Tibial artery (tissue), 4 donors: ENCODE results near the gene FTH1.

Experiments used
- DNase-seq, 2 donors: peaks; one replicate each; pipeline ENCODE4 v3.0.0-alpha.2; 2019
- H3K27ac ChIP-seq, 2 donors: fragments of 200-600 bp; sonication (generic) in 1 of 2; 1 replicate in 1 of 2; 2 replicates in 1 of 2; pipeline ENCODE4 v1.5.1; 2018 to 2019; ENCODE audit warnings: mild to moderate bottlenecking in 1 of 2
- H3K27me3 ChIP-seq, 2 donors: fragments of 200-600 bp; sonication (generic) in 1 of 2; one replicate each; pipeline versions ENCODE4 v1.5.1 to v1.6.0; 2016 to 2019
- H3K36me3 ChIP-seq, 3 donors: fragments of 200-600 bp; sonication (generic) in 2 of 3; one replicate each; pipeline ENCODE4 v1.5.1; 2016 to 2019; ENCODE audit warnings: mild to moderate bottlenecking in 2 of 3
- H3K4me1 ChIP-seq, 4 donors: fragments of 200-600 bp; sonication (generic) in 2 of 4; 1 replicate in 3 of 4; 2 replicates in 1 of 4; pipeline ENCODE4 v1.5.1; 2016 to 2019
- H3K4me3 ChIP-seq, 2 donors: fragments of 200-600 bp; sonication (generic) in 1 of 2; 1 replicate in 1 of 2; 2 replicates in 1 of 2; pipeline ENCODE4 v1.5.1; 2018 to 2019; ENCODE audit warnings: mild to moderate bottlenecking in 2 of 2
- H3K9me3 ChIP-seq, 3 donors: fragments of 200-600 bp; sonication (generic) in 1 of 3; one replicate each; pipeline ENCODE4 v1.5.1; 2016 to 2019
- intact Hi-C: fragments of 100-400 bp; cut with DNase I; formaldehyde crosslinking; loops from one replicate; pipeline ENCODE4 v1.15.0; 2023; ENCODE audit warnings: low total_unique reads
- TF ChIP-seq, protein P1 (sequence below), 2 experiments: fragments of 200-600 bp in 1 of 2; fragments of 450-650 bp in 1 of 2; IDR thresholded peaks; one replicate each; pipeline ENCODE4 v1.5.1; 2017 to 2019; ENCODE audit warnings: antibody characterized with exemption in 2 of 2, mild to moderate bottlenecking in 1 of 2, moderate library complexity in 1 of 2

The FTH1 gene

DNA sequence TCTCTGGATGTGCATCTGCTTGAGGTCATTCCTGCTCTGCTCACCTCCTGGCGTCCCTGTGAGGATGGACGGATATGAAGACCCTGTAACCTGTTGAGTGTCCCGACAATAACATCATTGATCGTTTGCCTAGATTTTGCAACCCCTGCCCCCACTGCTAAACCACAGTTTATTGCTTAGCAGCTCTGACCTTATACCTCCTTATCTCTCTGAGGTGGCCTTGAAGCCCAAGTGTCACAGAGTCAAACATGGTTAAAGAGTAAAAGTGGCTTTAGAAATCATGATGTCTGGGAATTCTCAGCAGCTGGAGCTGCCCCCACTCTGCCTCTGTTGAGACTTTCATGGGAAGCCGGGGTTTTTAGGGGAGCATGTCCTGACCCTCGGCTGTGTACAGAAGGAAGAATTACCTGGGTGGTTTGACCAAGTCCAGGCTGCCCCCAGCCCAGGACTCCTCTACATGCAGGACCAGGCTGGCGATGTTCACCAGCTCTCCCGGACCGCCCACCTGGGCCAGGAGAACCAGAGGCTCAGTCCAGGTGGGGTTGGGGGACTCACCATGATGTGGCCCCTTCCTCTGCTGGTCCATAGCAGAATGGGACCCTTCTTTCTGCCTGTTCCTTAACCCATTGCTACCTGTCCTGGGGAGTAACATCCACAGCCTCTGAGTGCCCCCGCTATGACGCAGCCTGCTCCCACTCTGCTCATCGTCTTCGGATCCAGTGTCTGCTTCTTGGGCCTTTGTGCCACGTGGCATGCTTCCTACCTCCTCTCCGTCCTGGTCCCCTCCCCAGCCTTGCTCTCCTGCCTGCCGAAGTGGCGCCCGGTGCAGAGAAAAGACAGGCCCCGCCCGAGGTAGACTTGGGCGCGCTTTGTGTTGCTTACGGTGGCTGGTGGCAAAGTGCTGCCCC, 33.4 kb upstream of the FTH1 start:
- Histone ChIP-seq H3K27ac (no peak overlapping the region), H3K9me3 (peaks cover 0 to 3% (median 0%) of the 10 kb centered on the region in 3 donors), H3K4me3 (no peak overlapping the region), H3K4me1 (peaks cover 0 to 16% (median 9%) of the 10 kb centered on the region in 4 donors), H3K36me3 (no peaks in the 10 kb centered on the region), H3K27me3 (no peaks in the 10 kb centered on the region)
- intact Hi-C loops = no loop called here
- peak in 1 of 2 donors; percentile 50 for DNase-seq
- TF ChIP-seq, protein P1, sequence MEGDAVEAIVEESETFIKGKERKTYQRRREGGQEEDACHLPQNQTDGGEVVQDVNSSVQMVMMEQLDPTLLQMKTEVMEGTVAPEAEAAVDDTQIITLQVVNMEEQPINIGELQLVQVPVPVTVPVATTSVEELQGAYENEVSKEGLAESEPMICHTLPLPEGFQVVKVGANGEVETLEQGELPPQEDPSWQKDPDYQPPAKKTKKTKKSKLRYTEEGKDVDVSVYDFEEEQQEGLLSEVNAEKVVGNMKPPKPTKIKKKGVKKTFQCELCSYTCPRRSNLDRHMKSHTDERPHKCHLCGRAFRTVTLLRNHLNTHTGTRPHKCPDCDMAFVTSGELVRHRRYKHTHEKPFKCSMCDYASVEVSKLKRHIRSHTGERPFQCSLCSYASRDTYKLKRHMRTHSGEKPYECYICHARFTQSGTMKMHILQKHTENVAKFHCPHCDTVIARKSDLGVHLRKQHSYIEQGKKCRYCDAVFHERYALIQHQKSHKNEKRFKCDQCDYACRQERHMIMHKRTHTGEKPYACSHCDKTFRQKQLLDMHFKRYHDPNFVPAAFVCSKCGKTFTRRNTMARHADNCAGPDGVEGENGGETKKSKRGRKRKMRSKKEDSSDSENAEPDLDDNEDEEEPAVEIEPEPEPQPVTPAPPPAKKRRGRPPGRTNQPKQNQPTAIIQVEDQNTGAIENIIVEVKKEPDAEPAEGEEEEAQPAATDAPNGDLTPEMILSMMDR (IDR thresholded peaks at IDR 0.05) = no peak

DNA sequence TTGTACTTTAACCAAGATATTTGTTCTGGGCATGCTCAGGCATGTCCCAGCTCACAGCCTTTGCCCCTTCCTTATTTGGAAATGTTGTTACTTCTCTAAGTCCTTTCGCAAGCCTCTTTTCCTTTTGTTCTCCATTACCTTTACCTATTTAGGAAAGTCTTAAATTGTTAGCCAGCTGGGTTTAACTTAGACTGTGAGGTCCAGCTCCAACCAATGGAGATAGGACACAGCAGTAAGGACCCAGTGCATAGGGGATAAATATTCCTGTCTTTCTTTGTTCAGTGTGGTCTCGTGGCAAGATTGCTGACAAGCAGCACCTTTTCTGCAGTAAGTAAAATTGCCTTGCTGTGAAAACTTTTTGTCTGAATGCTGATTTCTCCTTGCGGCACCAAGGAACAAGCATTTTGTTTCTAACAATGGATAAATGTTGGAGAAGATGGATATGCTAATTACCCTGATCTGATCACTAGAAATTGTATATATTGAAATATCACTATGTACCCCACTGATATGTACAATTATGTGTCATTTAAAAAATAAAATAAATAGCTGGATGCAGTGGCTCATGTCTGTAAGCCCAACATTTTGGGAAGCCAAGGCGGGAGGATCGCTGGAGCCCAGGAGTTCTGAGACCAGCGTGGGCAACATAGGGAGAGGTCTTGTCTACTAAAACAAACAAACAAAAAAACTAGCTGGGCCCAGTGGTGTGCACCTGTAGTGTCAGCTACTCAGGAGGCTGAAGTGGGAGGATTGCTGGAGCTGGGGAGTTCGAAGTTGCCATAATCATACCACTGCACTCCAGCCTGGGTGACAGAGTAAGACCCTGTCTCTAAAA, 31.9 kb upstream of the FTH1 start:
- TF ChIP-seq, protein P1 (IDR thresholded peaks at IDR 0.05) = no peak
- intact Hi-C loops = no loop called here

DNA sequence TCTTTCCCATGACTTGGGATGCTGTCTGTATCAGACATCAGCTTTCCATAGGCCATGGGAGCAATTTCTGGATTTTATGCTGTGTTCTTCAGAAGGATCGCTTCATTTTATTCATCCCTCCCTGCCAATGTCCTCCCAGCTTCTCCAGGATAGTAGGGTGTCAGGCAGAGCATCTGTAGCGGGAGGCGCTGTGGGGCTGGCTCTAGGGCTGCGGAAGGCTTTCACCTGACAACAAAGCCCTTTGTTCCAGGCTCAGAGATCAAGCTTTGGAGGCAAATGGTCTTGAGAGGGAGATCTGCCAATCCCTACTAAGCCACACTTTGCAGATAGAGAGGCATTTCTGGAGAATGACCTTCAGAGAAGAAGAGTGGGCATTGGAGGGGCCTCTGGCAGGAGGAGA, 29.5 kb upstream of the FTH1 start:
- no peaks in the 10 kb centered on the region for H3K4me1 ChIP-seq
- TF ChIP-seq, protein P1 (IDR thresholded peaks at IDR 0.05) = no peak
- no peak for DNase-seq
- H3K9me3 ChIP-seq = peaks cover 0 to 3% (median 0%) of the 10 kb centered on the region in 3 donors
- no peak overlapping the region for H3K4me3 ChIP-seq
- H3K36me3 ChIP-seq = no peaks in the 10 kb centered on the region
- no peak overlapping the region for H3K27ac ChIP-seq
- intact Hi-C loops = no loop called here
- H3K27me3 ChIP-seq = no peaks in the 10 kb centered on the region

More for the DNA sequence above, 31.9 kb upstream of the FTH1 start:
- no peaks in the 10 kb centered on the region for H3K36me3 ChIP-seq
- H3K4me1 ChIP-seq = peaks cover 0 to 2% (median 0%) of the 10 kb centered on the region in 4 donors
- H3K27me3 ChIP-seq = no peaks in the 10 kb centered on the region
- no peak overlapping the region for H3K4me3 ChIP-seq
- H3K27ac ChIP-seq = no peak overlapping the region
- peaks cover 0 to 3% (median 0%) of the 10 kb centered on the region in 3 donors for H3K9me3 ChIP-seq
- peak in 1 of 2 donors; percentile 12 for DNase-seq

DNA sequence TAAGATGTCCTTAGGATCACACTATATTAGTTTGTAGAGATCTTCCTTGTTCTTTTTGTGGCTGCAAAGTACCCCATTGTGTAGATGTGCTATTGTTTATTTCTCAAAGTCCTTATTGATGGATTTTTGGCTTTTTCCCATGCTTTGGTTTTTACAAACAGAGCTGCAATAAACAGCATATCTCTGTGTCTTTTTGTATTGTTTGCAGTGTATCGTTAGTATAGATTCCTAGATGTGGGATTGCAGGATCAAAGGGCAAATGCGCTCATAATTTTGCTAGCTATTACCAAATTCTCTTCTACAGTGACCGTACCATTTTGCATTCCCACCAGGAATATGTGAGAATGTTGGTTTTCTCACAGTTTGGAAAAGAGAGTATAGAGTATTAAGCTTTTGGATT, 27.5 kb upstream of the FTH1 start:
- intact Hi-C loops = no loop called here
- no peaks in the 10 kb centered on the region for H3K27me3 ChIP-seq
- no peak overlapping the region for H3K4me3 ChIP-seq
- no peak overlapping the region for H3K27ac ChIP-seq
- H3K4me1 ChIP-seq = no peaks in the 10 kb centered on the region
- TF ChIP-seq, protein P1 (IDR thresholded peaks at IDR 0.05) = no peak
- H3K9me3 ChIP-seq = peaks cover 0 to 8% (median 0%) of the 10 kb centered on the region in 3 donors
- DNase-seq = no peak
- H3K36me3 ChIP-seq = no peaks in the 10 kb centered on the region

DNA sequence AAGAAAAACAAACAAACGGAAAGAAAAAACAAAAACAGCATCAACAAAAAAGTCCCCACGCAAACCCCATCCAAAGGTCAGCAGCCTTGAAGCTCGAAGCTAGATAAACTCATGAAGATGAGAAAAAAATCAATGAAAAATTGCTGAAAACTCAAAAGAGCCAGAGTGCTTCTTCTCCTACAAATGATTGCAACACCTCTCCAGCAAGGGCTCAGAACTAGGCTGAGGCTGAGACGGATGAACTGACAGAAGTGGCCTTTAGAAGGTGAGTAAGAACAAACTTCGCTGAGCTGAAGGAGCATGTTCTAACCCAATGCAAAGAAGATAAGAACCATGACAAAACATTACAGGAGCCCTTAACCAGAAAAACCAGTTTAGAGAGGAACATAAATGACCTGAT, 18.4 kb upstream of the FTH1 start:
- no peak overlapping the region for H3K27ac ChIP-seq
- peaks cover 0 to 4% (median 2%) of the 10 kb centered on the region in 3 donors for H3K9me3 ChIP-seq
- TF ChIP-seq, protein P1 (IDR thresholded peaks at IDR 0.05) = no peak
- no peaks in the 10 kb centered on the region for H3K27me3 ChIP-seq
- H3K36me3 ChIP-seq = no peaks in the 10 kb centered on the region
- peaks cover 0 to 4% (median 0%) of the 10 kb centered on the region in 4 donors for H3K4me1 ChIP-seq
- H3K4me3 ChIP-seq = no peak overlapping the region
- intact Hi-C loops = no loop called here
- peak in 1 of 2 donors; percentile 23 for DNase-seq
